H7 (cell line): Measurements from ENCODE around the gene FBXO21. TPM values are rescaled to one million over a fixed set of nuclear protein-coding genes. Genes with fewer than 3 reads are reported as not detected.
"Not testable (repeated sequence)": the region's sequence is repeated elsewhere in the genome, so short reads cannot be mapped to it uniquely, and the experiment has no call there.

Source experiments
- DNase-seq: peaks from one replicate; pipeline ENCODE4 v3.0.0; 2012
- H3K27me3 ChIP-seq: 2 replicates; pipeline ENCODE4 v1.6.0; 2011; ENCODE audit warnings: mild to moderate bottlenecking, low read length; ENCODE audit not compliant: control insufficient read depth, insufficient read depth
- H3K36me3 ChIP-seq: replicated peaks from 2 replicates; pipeline ENCODE4 v1.5.1; 2011; ENCODE audit warnings: low read length; ENCODE audit not compliant: control insufficient read depth, insufficient read depth
- H3K4me3 ChIP-seq: 2 replicates; pipeline ENCODE4 v1.5.1; 2011; ENCODE audit warnings: low read depth, mild to moderate bottlenecking, control low read depth, low read length, moderate library complexity; ENCODE audit not compliant: insufficient read depth
- total RNA-seq: library from RNA; depleted of rRNA; stranded (reverse); fragments of >200 nt; shearing (Covaris generic); gene quantifications from 2 replicates; pipeline ENCODE4 v1.2.3, GENCODE V29; 2014

Gene FBXO21
- total RNA-seq, 1 experiment from 2014 or later, result 44.1 TPM

DNA sequence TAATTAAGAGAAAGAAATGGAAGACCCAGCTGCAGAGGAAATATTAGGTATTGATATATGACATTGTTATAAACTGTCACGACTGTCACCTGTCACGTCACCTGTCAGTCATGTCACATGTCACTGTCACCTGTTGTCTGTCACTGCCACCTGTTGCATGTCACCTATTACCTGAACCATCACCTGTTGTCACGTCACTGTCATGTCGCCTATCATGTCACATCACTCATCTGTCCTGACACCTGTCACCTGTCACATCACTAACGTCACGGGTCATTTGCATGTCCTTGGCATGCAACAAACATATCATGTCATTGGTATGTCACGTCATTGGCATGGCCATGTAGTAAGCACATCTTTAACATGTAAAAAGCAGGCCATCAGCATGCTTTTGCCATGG, 64.5 kb downstream of the FBXO21 start:
- no peak overlapping the region for H3K4me3 ChIP-seq
- H3K27me3 ChIP-seq, result no peaks in the 10 kb centered on the region
- no peak for DNase-seq
- no peaks in the 10 kb centered on the region for H3K36me3 ChIP-seq

DNA sequence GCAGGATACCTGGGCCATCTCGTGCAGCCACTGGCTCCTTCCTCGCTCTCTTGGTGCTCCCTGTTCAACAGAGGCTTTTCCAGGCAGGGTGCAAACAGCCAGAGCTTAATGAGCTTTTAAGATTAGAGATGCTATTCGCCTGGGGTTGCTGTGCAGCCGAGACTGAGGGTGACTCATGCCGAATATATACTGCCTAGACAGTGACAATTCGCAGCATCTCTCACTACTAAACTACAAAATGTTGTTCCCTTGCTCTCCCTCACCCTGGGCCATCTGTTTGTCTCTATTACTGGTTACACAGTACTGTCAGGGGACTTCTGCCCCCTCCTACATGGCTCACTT, 65.0 kb downstream of the FBXO21 start:
- no peak for DNase-seq
- Histone ChIP-seq H3K4me3 (no peak overlapping the region), H3K27me3 (no peaks in the 10 kb centered on the region), H3K36me3 (no peaks in the 10 kb centered on the region)

DNA sequence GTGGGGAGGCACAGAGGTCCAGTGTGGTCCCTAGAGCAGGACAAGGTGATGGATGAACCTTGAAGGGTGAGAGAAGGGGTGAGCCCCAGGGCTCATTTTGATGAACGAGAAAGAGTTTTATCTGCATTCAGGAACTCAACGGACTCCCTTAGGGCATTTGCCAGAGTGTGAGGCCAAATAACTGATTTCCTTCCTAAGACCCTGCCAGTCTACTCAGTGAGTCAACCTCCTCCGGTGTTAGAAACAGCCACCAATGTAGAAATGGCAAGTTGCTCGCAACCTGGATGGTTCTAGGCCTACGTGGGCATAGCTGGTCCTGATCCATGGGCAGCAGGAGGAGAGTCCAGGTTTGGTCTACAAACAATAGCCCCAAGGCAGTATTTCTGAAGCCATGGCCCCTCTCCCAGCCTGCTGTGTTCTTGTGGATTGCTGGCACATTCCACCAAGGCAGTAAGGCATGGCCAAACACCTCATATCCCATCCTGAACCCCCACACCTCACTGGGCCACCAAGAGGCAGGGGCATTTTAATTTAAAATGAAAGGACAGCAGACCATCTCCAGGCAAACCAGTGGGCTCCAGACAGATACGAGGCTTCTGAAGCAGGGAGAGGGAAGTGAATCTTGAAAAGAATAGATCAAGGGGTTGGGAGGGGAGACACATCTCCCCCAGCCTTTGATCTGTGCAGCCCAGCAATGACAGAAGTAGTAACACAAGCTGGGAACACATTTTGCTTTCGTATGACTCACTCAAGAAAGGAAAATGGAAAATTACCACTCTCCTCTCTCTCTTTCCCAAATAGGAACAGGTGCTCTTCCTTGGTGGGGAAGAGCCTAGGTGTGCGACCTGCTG, 65.6 kb downstream of the FBXO21 start:
- H3K4me3 ChIP-seq, result no peak overlapping the region
- no peaks in the 10 kb centered on the region for H3K36me3 ChIP-seq
- no peak for DNase-seq
- H3K27me3 ChIP-seq, result no peaks in the 10 kb centered on the region

DNA sequence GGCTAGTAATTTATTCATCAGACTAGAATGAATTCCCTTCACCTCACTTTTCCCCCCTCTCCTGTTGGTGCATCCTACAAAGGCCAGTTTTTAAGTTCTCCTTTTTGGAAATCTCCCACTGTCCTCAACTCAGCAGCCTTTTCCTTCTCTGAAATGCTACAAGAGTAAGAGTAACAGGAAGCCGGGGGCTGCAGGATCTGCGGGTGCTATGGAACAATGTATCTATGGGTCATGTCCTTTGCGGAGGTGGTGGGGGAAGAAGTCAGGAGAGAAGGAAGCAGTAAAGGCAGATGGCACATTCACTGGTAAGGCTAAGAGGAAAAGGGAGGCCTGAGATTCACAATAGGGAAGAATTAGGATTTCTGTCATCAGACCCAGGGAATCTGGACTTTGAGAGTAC, 68.8 kb downstream of the FBXO21 start:
- no peak overlapping the region for H3K4me3 ChIP-seq
- H3K36me3 ChIP-seq, result no peaks in the 10 kb centered on the region
- H3K27me3 ChIP-seq, result no peaks in the 10 kb centered on the region
- DNase-seq, result no peak

DNA sequence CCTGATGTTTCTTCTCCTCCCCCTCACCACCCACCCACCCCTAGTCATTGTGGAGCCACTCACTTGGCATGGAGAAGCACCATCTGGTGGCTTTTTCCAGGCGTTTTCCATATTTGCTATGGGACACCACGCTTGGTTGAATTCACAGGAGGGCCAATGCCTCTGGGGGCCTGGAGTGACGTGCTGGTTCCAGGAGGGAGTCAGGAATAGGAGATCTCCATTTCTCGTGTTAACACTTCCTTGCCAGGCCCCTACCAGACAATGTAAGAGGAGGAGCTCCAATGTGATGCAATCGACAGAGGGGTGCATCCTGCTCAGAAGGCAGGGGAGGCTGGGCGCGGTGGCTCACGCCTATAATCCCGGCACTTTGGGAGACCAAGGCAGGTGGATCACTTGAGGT, 69.5 kb downstream of the FBXO21 start:
- H3K4me3 ChIP-seq, result no peak overlapping the region
- no peak for DNase-seq
- H3K36me3 ChIP-seq, result no peaks in the 10 kb centered on the region
- H3K27me3 ChIP-seq, result no peaks in the 10 kb centered on the region

DNA sequence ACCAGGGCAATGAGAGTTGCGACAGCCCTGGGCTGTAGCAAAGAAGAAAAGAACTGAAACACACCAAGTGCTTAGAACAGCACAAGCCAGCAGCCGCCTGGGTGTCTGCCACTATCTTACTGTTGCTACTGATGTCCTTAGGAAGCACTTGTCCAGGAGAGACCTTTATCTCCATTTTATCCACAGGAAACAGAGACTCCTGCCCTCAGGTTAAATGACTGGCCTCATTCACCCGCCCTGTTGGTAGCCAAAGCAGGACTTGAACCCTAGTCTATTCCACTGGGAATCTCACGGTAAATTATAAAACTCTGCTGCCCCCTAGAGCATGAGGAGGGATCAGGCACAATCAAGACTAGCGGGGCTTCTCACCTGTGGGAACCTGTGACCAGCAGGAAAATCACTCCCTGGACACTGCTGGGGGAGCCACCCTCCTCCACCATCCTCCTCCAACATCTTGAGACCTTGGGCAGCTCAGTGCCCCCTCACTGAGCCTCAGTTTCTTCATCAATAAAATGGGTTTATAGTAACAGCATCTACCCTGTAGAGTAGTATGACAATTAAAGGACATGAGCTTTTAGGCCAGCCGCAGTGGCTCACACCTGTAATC, 70.6 kb downstream of the FBXO21 start:
- DNase-seq, result peak; percentile 80
- H3K4me3 ChIP-seq, result no peak overlapping the region
- H3K36me3 ChIP-seq, result no peaks in the 10 kb centered on the region
- H3K27me3 ChIP-seq, result no peaks in the 10 kb centered on the region

DNA sequence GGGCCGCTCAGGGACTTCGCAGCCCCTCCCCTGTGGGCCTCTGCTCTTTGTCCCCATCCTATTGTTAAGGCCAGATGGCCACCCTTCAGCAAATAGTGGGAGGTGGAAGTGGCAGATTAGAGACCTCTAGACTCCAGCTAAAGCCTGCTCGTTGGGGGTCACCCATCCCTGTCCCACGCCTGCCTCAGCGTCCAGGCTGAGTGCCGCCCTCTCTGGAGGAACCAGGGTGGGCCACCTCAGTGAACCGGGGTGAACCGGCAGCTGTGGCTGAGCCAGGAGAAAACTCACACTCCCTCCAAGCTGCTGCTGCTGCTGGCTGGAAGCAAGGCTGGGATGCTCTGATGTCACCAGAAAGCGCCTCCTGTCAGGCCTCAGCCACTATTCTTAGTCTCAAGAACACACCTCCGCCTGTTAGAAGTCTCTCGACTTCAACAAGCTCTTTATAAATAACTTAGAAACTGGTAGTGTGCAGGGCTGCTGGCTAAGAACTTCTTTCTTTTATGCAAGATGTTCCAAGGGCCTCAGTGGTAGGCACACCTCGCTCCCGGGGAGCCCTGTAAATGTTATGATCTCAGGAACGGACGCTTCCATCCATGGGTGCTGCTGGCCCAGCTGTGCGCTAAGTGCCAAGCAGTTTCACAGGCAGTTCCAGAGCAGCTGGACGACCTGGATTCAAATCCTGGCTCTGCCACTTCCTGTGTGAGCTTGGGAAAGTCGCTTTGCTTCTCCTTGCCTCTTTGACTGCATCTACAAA, 71.3 kb downstream of the FBXO21 start:
- DNase-seq, result peak; percentile 73
- H3K36me3 ChIP-seq, result no peaks in the 10 kb centered on the region

DNA sequence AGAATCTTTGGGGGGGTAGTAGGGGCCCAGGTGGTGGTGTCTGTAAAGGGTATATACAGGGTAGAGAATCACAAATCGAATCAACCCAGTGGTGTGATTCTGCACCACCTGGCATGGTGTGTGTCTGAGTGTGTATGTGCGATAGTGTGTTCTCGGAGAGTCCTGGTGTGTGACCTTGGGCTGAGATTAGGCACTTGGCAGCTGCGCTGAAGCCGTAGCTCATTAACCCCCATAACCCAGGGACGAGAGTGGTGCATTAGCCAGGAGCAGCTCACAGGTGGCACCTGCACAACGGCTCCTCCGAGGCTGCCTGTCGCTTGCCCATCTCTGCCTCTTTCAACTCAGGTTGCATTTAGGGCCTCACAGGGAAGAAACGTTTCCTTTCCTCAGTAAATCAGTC, 75.5 kb downstream of the FBXO21 start:
- no peak for DNase-seq

More for the DNA sequence above, 71.3 kb downstream of the FBXO21 start:
- no peaks in the 10 kb centered on the region for H3K27me3 ChIP-seq
- no peak overlapping the region for H3K4me3 ChIP-seq

DNA sequence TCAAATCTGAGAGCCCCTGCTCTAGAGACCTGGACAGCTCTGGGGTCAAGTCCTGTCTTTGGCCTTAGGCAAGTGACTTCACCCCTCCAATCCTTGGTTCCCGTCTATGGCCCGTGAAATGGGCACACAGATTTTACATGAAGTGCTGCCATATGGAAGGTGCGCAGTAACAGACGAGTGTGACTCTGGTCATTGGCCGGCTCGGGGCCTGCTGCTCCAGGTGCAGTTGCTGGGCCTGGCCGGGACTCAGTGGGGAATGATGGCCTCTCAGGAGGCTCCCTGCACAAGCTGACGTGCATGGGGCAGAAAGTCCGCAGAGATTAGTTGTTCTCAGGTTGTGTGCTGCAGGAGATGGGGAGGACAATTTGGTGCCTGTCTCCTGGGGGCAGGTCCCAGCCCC, 77.0 kb downstream of the FBXO21 start:
- no peak for DNase-seq
- no peak overlapping the region for H3K4me3 ChIP-seq
- no peaks in the 10 kb centered on the region for H3K27me3 ChIP-seq
- no peaks in the 10 kb centered on the region for H3K36me3 ChIP-seq

More for the DNA sequence above, 75.5 kb downstream of the FBXO21 start:
- Histone ChIP-seq H3K27me3 (no peaks in the 10 kb centered on the region), H3K4me3 (no peak overlapping the region), H3K36me3 (no peaks in the 10 kb centered on the region)

DNA sequence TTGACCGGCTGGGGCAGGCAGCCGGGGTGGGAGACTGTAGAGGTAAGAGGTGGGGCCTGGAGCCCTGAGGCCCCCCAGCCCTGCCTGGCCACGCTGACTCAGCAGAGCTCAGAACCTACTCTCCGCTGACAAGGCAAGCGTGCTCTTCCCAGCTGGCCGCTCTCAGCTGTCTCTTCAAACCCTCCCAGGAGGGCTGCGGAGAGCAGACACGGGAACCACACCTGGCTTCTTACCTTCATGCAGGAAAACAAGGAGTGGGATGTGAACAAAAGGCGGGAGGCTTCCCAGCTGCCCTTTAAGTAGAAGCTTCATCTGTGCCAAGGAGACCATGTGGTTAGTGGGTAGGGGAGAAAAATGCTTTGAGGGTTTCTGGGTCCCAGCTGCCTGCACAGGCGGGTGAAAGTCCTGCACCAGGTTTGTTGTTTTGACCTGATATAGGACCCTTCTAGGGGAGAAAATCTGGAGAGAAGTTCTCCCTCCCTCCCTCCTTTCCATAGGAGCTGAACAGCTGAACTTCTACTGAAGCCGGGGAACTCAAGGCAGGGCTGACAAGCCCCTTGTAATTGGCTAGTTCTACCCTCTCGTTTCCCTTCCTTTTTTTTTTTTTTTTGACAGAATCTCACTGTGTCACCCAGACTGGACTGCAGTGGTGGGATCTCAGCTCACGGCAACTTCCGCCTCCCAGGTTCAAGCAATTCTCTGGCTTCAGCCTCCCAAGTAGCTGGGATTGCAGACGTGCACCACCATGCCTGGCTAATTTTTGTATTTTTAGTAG, 78.3 kb downstream of the FBXO21 start:
- peak; percentile 79 for DNase-seq
- H3K4me3 ChIP-seq, result no peak overlapping the region
- no peaks in the 10 kb centered on the region for H3K27me3 ChIP-seq
- no peaks in the 10 kb centered on the region for H3K36me3 ChIP-seq

DNA sequence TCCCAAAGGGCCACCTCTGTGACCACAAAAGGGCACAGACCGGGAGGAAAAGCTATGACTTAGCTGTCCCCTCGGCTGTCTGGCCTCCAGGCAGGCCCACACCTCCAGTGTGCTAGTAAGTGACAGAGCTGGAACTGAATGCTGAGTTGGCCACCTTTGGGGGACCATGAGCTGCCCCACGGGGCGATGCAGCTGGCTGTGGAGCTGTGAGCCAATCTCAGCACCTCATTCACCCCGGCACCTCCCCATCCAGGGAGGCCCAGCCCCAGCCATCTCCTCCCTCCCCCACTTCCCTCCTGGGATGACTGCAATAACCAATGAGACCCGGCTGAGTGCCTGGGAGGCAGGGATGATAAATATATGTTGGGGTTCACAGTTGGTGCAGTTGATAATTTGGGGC, 78.9 kb downstream of the FBXO21 start:
- H3K4me3 ChIP-seq, result no peak overlapping the region
- H3K36me3 ChIP-seq, result no peaks in the 10 kb centered on the region
- H3K27me3 ChIP-seq, result no peaks in the 10 kb centered on the region
- DNase-seq, result peak; percentile 79

DNA sequence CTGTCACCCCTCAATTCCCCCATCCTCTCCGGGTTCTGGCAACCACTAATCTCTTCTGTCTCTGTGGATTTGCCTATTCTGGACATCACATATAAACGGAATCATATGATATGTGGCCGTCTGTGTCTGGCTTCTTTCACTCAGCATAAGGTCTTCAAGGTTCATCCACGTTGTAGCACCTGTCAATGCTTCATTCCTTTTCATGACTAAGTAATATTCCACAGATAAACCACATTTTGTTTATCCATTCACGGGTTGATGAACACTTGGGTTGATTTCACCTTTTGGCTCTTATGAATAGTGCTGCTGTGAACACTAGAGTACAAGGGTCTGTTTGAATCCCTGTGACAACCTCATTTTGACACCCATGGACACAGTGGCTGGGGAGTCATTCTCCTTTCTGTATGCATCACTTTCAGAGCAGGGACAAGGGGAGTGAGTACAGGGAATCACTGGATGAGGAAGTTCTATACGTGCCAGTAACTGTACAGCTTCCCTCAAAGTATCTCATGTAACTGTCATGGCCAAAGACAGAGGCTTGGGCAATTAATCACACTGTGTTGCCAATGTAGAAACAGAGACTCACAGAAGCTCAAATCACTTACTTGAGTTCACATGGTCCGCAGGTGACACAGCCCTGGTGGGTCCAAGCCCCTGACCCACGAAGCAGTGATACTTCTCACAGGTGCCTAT, 80.2 kb downstream of the FBXO21 start:
- Histone ChIP-seq H3K4me3 (no peak overlapping the region), H3K27me3 (no peaks in the 10 kb centered on the region), H3K36me3 (no peaks in the 10 kb centered on the region)
- DNase-seq, result no peak

DNA sequence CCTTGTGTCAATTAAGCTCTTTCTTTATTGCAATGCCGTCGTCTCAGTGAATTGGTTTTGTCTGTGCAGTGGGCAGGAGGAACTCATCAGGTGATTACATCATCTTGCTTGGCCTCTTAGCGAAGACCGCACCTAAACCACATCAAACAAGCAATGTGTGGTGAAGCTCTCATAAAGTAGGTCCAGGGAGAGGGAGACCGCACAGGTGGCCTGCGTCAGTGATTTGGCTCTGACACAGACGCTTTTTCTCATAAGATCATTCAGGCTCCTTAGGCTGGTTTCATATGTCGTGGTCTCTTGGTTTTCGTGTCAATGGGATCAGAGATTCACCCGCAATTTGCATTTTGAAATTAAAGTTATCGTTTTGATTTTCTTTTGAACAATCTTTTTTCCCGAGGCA, 84.4 kb downstream of the FBXO21 start:
- H3K4me3 ChIP-seq, result no peak overlapping the region
- no peaks in the 10 kb centered on the region for H3K36me3 ChIP-seq
- DNase-seq, result no peak
- no peaks in the 10 kb centered on the region for H3K27me3 ChIP-seq

DNA sequence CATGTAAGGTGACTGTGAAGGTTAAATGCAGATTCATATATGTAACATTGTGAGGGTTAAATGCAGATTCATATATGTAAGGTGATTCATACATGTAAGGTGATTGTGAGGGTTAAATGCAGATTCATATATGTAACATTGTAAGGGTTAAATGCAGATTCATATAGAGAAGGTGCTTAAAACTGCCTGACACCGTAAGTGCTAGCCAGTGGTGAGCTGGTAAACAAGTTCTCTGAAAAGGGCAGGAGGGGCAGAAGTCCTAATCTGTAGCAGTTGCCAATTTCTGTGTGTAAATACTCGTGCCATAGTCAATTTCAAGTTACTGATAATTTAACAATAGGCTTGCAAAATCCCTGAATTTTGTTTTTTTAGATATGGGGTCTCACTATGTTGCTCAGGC, 86.3 kb downstream of the FBXO21 start:
- not testable (repeated sequence) for H3K4me3 ChIP-seq, H3K27me3 ChIP-seq, DNase-seq, H3K36me3 ChIP-seq
